ENCODE data around the gene ABHD12B. TPM values are rescaled to one million over a fixed set of nuclear protein-coding genes. Genes with fewer than 3 reads are reported as not detected.

Gene ABHD12B
- total and polyA plus RNA-seq, 2 of the 13 experiments (the other 11 are each of a cell fraction or from before 2014, with no cell fraction given): not detected

GRCh38 chr14:50943943-50944646, 72.2 kb downstream of the ABHD12B start, which contains the start of gene PYGL (continued):
- TF ChIP-seq HMGA1 (CRISPR knock-in tag; conservative IDR thresholded peaks at IDR 0.05) (no peak), ZNF879 (CRISPR knock-in tag; IDR thresholded peaks at IDR 0.05) (no peak), ZNF446 (CRISPR knock-in tag; IDR thresholded peaks at IDR 0.05) (no peak), SP1 (IDR thresholded peaks at IDR 0.05) (no peak), SP1 (CRISPR knock-in tag; IDR thresholded peaks at IDR 0.05) (no peak), CENPBD1 (CRISPR knock-in tag; IDR thresholded peaks at IDR 0.05; ENCODE audit: borderline replicate concordance, low read depth) (no peak), PBX3 (CRISPR knock-in tag; IDR thresholded peaks at IDR 0.05; ENCODE audit: borderline replicate concordance) (no peak), HNRNPLL (IDR thresholded peaks at IDR 0.05; ENCODE audit: low read depth, low read length, poor library complexity, severe bottlenecking) (peak; percentile 91), SMAD3 (CRISPR knock-in tag; IDR thresholded peaks at IDR 0.05) (no peak), BATF2 (CRISPR knock-in tag; IDR thresholded peaks at IDR 0.05) (no peak), KIAA2018 (CRISPR knock-in tag; IDR thresholded peaks at IDR 0.05; ENCODE audit: borderline replicate concordance) (no peak), PLSCR1 (CRISPR knock-in tag; IDR thresholded peaks at IDR 0.05; ENCODE audit: borderline replicate concordance) (no peak; the same call in 1 of the 2 replicates), PPARG (CRISPR knock-in tag; conservative IDR thresholded peaks at IDR 0.05) (no peak), TOE1 (CRISPR knock-in tag; IDR thresholded peaks at IDR 0.05) (no peak), STAG1 (CRISPR knock-in tag; IDR thresholded peaks at IDR 0.05) (peak; percentile 41), TP53 (CRISPR knock-in tag; conservative IDR thresholded peaks at IDR 0.05) (no peak), RCOR2 (CRISPR knock-in tag; IDR thresholded peaks at IDR 0.05) (no peak), BCL6 (CRISPR knock-in tag; IDR thresholded peaks at IDR 0.05) (no peak; the same call in 1 of the 2 replicates), MXD3 (CRISPR knock-in tag; IDR thresholded peaks at IDR 0.05) (no peak)
